ENCODE measurements around the gene PON2. TPM values are rescaled to one million over a fixed set of nuclear protein-coding genes. Genes with fewer than 3 reads are reported as not detected.

The PON2 gene
- total and polyA plus RNA-seq, 2 of the 13 experiments (the other 11 are each of a cell fraction or from before 2014, with no cell fraction given) = 202 to 217 TPM

DNA sequence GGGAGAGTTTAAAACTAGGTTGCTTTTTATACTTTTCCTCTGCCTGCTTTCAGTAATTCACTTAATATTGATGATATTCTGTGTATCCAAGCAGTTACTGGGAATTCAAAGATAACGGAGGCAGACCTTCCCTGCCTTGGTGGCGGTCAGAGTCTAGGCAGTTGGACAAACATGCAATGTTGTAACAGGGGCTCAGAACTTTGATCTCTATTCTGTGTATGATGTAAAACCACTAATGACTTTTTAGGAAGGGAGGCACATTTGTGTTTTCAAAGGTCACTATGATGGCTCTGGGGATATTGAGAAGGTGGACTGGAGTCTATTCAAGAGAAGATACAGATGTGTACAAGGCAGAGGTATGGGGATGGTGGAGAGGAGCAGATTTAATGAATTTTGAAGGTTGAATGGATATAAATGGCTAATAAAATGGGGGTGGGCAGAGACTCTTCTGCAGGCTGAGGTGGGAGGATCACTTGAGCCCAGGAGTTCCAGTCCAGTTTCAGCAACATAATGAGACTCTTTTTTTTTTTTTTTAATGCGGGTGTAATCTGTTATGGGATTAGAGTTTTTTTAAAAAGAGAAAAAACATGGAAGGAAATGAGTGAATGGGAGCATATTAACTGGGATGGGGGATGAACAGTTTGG, 5.7 kb upstream of the PON2 start (continued):
- TF ChIP-seq, protein P1, sequence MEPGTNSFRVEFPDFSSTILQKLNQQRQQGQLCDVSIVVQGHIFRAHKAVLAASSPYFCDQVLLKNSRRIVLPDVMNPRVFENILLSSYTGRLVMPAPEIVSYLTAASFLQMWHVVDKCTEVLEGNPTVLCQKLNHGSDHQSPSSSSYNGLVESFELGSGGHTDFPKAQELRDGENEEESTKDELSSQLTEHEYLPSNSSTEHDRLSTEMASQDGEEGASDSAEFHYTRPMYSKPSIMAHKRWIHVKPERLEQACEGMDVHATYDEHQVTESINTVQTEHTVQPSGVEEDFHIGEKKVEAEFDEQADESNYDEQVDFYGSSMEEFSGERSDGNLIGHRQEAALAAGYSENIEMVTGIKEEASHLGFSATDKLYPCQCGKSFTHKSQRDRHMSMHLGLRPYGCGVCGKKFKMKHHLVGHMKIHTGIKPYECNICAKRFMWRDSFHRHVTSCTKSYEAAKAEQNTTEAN (CRISPR knock-in tag; conservative IDR thresholded peaks at IDR 0.05) = peak; percentile 73; the same call in 1 of the 2 replicates
- TF ChIP-seq, protein P2, sequence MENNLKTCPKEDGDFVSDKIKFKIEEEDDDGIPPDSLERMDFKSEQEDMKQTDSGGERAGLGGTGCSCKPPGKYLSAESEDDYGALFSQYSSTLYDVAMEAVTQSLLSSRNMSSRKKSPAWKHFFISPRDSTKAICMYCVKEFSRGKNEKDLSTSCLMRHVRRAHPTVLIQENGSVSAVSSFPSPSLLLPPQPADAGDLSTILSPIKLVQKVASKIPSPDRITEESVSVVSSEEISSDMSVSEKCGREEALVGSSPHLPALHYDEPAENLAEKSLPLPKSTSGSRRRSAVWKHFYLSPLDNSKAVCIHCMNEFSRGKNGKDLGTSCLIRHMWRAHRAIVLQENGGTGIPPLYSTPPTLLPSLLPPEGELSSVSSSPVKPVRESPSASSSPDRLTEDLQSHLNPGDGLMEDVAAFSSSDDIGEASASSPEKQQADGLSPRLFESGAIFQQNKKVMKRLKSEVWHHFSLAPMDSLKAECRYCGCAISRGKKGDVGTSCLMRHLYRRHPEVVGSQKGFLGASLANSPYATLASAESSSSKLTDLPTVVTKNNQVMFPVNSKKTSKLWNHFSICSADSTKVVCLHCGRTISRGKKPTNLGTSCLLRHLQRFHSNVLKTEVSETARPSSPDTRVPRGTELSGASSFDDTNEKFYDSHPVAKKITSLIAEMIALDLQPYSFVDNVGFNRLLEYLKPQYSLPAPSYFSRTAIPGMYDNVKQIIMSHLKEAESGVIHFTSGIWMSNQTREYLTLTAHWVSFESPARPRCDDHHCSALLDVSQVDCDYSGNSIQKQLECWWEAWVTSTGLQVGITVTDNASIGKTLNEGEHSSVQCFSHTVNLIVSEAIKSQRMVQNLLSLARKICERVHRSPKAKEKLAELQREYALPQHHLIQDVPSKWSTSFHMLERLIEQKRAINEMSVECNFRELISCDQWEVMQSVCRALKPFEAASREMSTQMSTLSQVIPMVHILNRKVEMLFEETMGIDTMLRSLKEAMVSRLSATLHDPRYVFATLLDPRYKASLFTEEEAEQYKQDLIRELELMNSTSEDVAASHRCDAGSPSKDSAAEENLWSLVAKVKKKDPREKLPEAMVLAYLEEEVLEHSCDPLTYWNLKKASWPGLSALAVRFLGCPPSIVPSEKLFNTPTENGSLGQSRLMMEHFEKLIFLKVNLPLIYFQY (CRISPR knock-in tag; IDR thresholded peaks at IDR 0.05; ENCODE audit: borderline replicate concordance) = 0 out of 2 replicates have a peak, but pooled peaks have one; percentile 30
- peak; percentile 86 for TF ChIP-seq TARDBP (CRISPR knock-in tag; IDR thresholded peaks at IDR 0.05)
- peak; percentile 87 for TF ChIP-seq NR2F6 (IDR thresholded peaks at IDR 0.05)
- peak; percentile 95 for TF ChIP-seq NR2F6 (CRISPR knock-in tag; IDR thresholded peaks at IDR 0.05)
- TF ChIP-seq ZNF550 (CRISPR knock-in tag; IDR thresholded peaks at IDR 0.05; ENCODE audit: borderline replicate concordance) = no peak
- TF ChIP-seq ZNF460 (CRISPR knock-in tag; IDR thresholded peaks at IDR 0.05; ENCODE audit: borderline replicate concordance) = no peak; the same call in 1 of the 2 replicates
- no peak for TF ChIP-seq KLF9 (CRISPR knock-in tag; IDR thresholded peaks at IDR 0.05; ENCODE audit: low read depth)
- TF ChIP-seq, protein P3, sequence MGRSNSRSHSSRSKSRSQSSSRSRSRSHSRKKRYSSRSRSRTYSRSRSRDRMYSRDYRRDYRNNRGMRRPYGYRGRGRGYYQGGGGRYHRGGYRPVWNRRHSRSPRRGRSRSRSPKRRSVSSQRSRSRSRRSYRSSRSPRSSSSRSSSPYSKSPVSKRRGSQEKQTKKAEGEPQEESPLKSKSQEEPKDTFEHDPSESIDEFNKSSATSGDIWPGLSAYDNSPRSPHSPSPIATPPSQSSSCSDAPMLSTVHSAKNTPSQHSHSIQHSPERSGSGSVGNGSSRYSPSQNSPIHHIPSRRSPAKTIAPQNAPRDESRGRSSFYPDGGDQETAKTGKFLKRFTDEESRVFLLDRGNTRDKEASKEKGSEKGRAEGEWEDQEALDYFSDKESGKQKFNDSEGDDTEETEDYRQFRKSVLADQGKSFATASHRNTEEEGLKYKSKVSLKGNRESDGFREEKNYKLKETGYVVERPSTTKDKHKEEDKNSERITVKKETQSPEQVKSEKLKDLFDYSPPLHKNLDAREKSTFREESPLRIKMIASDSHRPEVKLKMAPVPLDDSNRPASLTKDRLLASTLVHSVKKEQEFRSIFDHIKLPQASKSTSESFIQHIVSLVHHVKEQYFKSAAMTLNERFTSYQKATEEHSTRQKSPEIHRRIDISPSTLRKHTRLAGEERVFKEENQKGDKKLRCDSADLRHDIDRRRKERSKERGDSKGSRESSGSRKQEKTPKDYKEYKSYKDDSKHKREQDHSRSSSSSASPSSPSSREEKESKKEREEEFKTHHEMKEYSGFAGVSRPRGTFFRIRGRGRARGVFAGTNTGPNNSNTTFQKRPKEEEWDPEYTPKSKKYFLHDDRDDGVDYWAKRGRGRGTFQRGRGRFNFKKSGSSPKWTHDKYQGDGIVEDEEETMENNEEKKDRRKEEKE (IDR thresholded peaks at IDR 0.05) = no peak
- TF ChIP-seq HNRNPL (IDR thresholded peaks at IDR 0.05; ENCODE audit: low read depth, low read length) = no peak
- no peak; the same call in 1 of the 2 replicates for TF ChIP-seq ZNF788 (CRISPR knock-in tag; IDR thresholded peaks at IDR 0.05; ENCODE audit: borderline replicate concordance)
- no peak for TF ChIP-seq ZSCAN12 (CRISPR knock-in tag; IDR thresholded peaks at IDR 0.05)
- TF ChIP-seq EEA1 (CRISPR knock-in tag; IDR thresholded peaks at IDR 0.05; ENCODE audit: borderline replicate concordance) = no peak
- no peak for TF ChIP-seq MAZ (IDR thresholded peaks at IDR 0.05; ENCODE audit: borderline replicate concordance, low read depth, low read length)
- 0 out of 2 replicates have a peak, but pooled peaks have one; percentile 32 for TF ChIP-seq MAZ (CRISPR knock-in tag; IDR thresholded peaks at IDR 0.05; ENCODE audit: low read depth)
- no peak for TF ChIP-seq KAT7 (CRISPR knock-in tag; IDR thresholded peaks at IDR 0.05; ENCODE audit: borderline replicate concordance)
- TF ChIP-seq ZSCAN9 (CRISPR knock-in tag; IDR thresholded peaks at IDR 0.05; ENCODE audit: borderline replicate concordance) = 0 out of 2 replicates have a peak, but pooled peaks have one; percentile 30
- TF ChIP-seq RBAK (CRISPR knock-in tag; IDR thresholded peaks at IDR 0.05) = no peak
- no peak; the same call in 1 of the 2 replicates for TF ChIP-seq ZSCAN31 (CRISPR knock-in tag; IDR thresholded peaks at IDR 0.05; ENCODE audit: low read depth)
- TF ChIP-seq, protein P4, sequence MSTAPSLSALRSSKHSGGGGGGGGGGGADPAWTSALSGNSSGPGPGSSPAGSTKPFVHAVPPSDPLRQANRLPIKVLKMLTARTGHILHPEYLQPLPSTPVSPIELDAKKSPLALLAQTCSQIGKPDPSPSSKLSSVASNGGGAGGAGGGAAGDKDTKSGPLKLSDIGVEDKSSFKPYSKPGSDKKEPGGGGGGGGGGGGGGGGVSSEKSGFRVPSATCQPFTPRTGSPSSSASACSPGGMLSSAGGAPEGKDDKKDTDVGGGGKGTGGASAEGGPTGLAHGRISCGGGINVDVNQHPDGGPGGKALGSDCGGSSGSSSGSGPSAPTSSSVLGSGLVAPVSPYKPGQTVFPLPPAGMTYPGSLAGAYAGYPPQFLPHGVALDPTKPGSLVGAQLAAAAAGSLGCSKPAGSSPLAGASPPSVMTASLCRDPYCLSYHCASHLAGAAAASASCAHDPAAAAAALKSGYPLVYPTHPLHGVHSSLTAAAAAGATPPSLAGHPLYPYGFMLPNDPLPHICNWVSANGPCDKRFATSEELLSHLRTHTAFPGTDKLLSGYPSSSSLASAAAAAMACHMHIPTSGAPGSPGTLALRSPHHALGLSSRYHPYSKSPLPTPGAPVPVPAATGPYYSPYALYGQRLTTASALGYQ (CRISPR knock-in tag; IDR thresholded peaks at IDR 0.05) = peak; percentile 92
- no peak for TF ChIP-seq HNRNPK (IDR thresholded peaks at IDR 0.05; ENCODE audit: low read depth, low read length, poor library complexity, severe bottlenecking)

All from HepG2 (cell line).